GM13977 (cell line): ENCODE measurements around the gene VAV1.
"Not testable (repeated sequence)": the region's sequence is repeated elsewhere in the genome, so short reads cannot be mapped to it uniquely, and the experiment has no call there.

ENCODE experiments used
- DNase-seq: peaks from one replicate; pipeline ENCODE4 v3.0.0; 2012; ENCODE audit warnings: low spot score
- CTCF ChIP-seq: IDR thresholded peaks from 2 replicates; pipeline ENCODE4 v1.5.1; 2012; ENCODE audit warnings: mild to moderate bottlenecking, control low read depth; ENCODE audit not compliant: insufficient read depth; ENCODE audit errors: extremely low read depth, missing control alignments
- in situ Hi-C: fragments of 300-500 bp; cut with MboI; formaldehyde crosslinking; loops from one replicate; pipeline ENCODE4 v1.12.0; 2022; ENCODE audit warnings: low sequenced_read_pairs, low pct_unique_long_range_greater_than_20kb, mixed read lengths, inconsistent platforms; ENCODE audit not compliant: unreplicated experiment

VAV1 gene

GRCh38 chr19:6740589-6741343 is 31.7 kb upstream of the VAV1 start:
- in situ Hi-C loops = loop anchor here (10.0 kb wide), 1 partner anchor 124 kb away; no protein-coding TSS in a partner anchor
- DNase-seq = no peak
- TF ChIP-seq CTCF = no peak

- in situ Hi-C loops = loop anchor here (10.0 kb wide), 1 partner anchor 122 kb away; no protein-coding TSS in a partner anchor
- DNase-seq = no peak
- no peak for TF ChIP-seq CTCF
These were observed 29.4 kb upstream of the VAV1 start for GRCh38 chr19:6743066-6743465.

GRCh38 chr19:6743714-6744380 is 28.7 kb upstream of the VAV1 start:
- DNase-seq = no peak
- in situ Hi-C loops = loop anchor here (10.0 kb wide), 1 partner anchor 121 kb away; no protein-coding TSS in a partner anchor

GRCh38 chr19:6744381-6745301 is 27.9 kb upstream of the VAV1 start:
- in situ Hi-C loops = loop anchor here (10.0 kb wide), 1 partner anchor 120 kb away; no protein-coding TSS in a partner anchor
- no peak for TF ChIP-seq CTCF
- DNase-seq = no peak

More at GRCh38 chr19:6743714-6744380, 28.7 kb upstream of the VAV1 start:
- TF ChIP-seq CTCF = no peak

GRCh38 chr19:6745965-6746364 is 26.5 kb upstream of the VAV1 start:
- no peak for DNase-seq
- in situ Hi-C loops = loop anchor here (10.0 kb wide), 1 partner anchor 119 kb away; no protein-coding TSS in a partner anchor
- TF ChIP-seq CTCF = no peak

GRCh38 chr19:6748543-6748942 is 24.0 kb upstream of the VAV1 start:
- DNase-seq = not testable (repeated sequence)
- in situ Hi-C loops = loop anchor here (10.0 kb wide), 1 partner anchor 116 kb away; no protein-coding TSS in a partner anchor
